K562 (cell line): ENCODE data around the gene ERCC4. TPM values are rescaled to one million over a fixed set of nuclear protein-coding genes. Genes with fewer than 3 reads are reported as not detected.

Experiments
- RBFOX2 ChIP-seq: fragments of 200-400 bp; formaldehyde crosslinking; IDR thresholded peaks from 2 replicates; pipeline ENCODE4 v1.6.1; 2017; ENCODE audit warnings: low read depth, mild to moderate bottlenecking, low read length, moderate library complexity
- RERE ChIP-seq: sonication (generic); formaldehyde crosslinking; IDR thresholded peaks from 2 replicates; pipeline ENCODE4 v1.8.0; 2023; ENCODE audit warnings: missing genetic modification reagents, mild to moderate bottlenecking, borderline replicate concordance
- ZBTB49 ChIP-seq: sonication (generic); formaldehyde crosslinking; IDR thresholded peaks from 2 replicates; pipeline ENCODE4 v1.8.0; 2022; ENCODE audit warnings: missing genetic modification reagents, mild to moderate bottlenecking, borderline replicate concordance
- polyA plus RNA-seq, 8 experiments: library from polyadenylated mRNA; depleted of rRNA in 4 of 8; stranded (reverse) in 5 of 8; unstranded in 3 of 8; fragments of >200 nt; fragmentation: Nextera tagmentation in 2 of 8; fragmentation: Illumina TruSeq in 1 of 8; extraction: Ambion mirVana in 2 of 8; extraction: Trizol in 1 of 8; gene quantifications; 2 replicates each; pipeline versions ENCODE4 v1.2.1 to v1.2.3, GENCODE V29; 2011 to 2014; ENCODE audit warnings: inconsistent platforms in 1 of 8, missing spikeins in 1 of 8
- total RNA-seq, 7 experiments: library from RNA; depleted of rRNA in 6 of 7; stranded (reverse); fragments of >200 nt in 6 of 7; fragmentation: Illumina TruSeq in 2 of 7; extraction: Trizol in 2 of 7; gene quantifications; 2 replicates each; pipeline versions ENCODE4 v1.2.1 to v1.2.3, GENCODE V29; 2011 to 2021; ENCODE audit warnings: low replicate concordance in 1 of 7

The ERCC4 gene
- total and polyA plus RNA-seq, 9 of the 15 experiments (the other 6 are each of a cell fraction or from before 2014, with no cell fraction given): 3.7 to 10.5 (median 6.0) TPM

GRCh38 chr16:13883881-13884280 is 36.1 kb upstream of the ERCC4 start (continued):
- TF ChIP-seq RERE (CRISPR knock-in tag): no peak
- TF ChIP-seq RBFOX2: no peak
- no peak for TF ChIP-seq ZBTB49 (CRISPR knock-in tag)
